ENCODE measurements around the gene SPATS2.

The SPATS2 gene

GRCh38 chr12:49556391-49557186, 189.3 kb downstream of the SPATS2 start:
- DNase-seq (ENCODE audit: low read depth): no peak

- no peak for DNase-seq (ENCODE audit: low read depth)
These were observed 190.1 kb downstream of the SPATS2 start for GRCh38 chr12:49557187-49557916.

GRCh38 chr12:49557917-49558215, 190.6 kb downstream of the SPATS2 start:
- no peak for DNase-seq (ENCODE audit: low read depth)

- no peak for DNase-seq (ENCODE audit: low read depth)
These were observed 191.3 kb downstream of the SPATS2 start for GRCh38 chr12:49558526-49558925.

GRCh38 chr12:49559011-49559675, 191.9 kb downstream of the SPATS2 start:
- no peak for DNase-seq (ENCODE audit: low read depth)

GRCh38 chr12:49560695-49561094, 193.4 kb downstream of the SPATS2 start:
- no peak for DNase-seq (ENCODE audit: low read depth)

- no peak for DNase-seq (ENCODE audit: low read depth)
These were observed 195.0 kb downstream of the SPATS2 start for GRCh38 chr12:49562233-49562632.

GRCh38 chr12:49562831-49563230, 195.6 kb downstream of the SPATS2 start:
- DNase-seq (ENCODE audit: low read depth): no peak

GRCh38 chr12:49563951-49564685, 196.9 kb downstream of the SPATS2 start:
- no peak for DNase-seq (ENCODE audit: low read depth)

GRCh38 chr12:49564686-49565405, 197.6 kb downstream of the SPATS2 start:
- DNase-seq (ENCODE audit: low read depth): no peak

- no peak for DNase-seq (ENCODE audit: low read depth)
These were observed 198.4 kb downstream of the SPATS2 start for GRCh38 chr12:49565406-49566265.

- no peak for DNase-seq (ENCODE audit: low read depth)
These were observed 199.1 kb downstream of the SPATS2 start for GRCh38 chr12:49566361-49566760.

- DNase-seq (ENCODE audit: low read depth): no peak
These were observed 200.0 kb downstream of the SPATS2 start for GRCh38 chr12:49567302-49567610.

GRCh38 chr12:49567611-49568441, 200.6 kb downstream of the SPATS2 start, which contains the start of gene MCRS1:
MCRS1 (minus strand) TSS chr12:49568142; CDS start chr12:49566731, 1,411 bp downstream.
- DNase-seq (ENCODE audit: low read depth): peak; percentile 75

GRCh38 chr12:49568442-49569162, 201.3 kb downstream of the SPATS2 start:
- DNase-seq (ENCODE audit: low read depth): no peak
